Subcutaneous adipose tissue (tissue), 4 donors: ENCODE results near the gene BCL2A1. TPM values are rescaled to one million over a fixed set of nuclear protein-coding genes. Genes with fewer than 3 reads are reported as not detected.

ENCODE experiments used
- CTCF ChIP-seq: fragments of 450-650 bp; IDR thresholded peaks from one replicate; pipeline ENCODE4 v1.5.1; 2016; ENCODE audit warnings: low read depth, mild to moderate bottlenecking, control low read depth, antibody characterized with exemption, moderate library complexity
- total RNA-seq, 4 donors: library from RNA; depleted of rRNA; stranded (reverse); fragments of >200 nt; gene quantifications; one replicate each; pipeline ENCODE4 v1.1.0, GENCODE V29; 2016

The BCL2A1 gene
- total RNA-seq, 4 donors from 2014 or later: 4.8 to 53.5 (median 9.3) TPM; not detected in 1

DNA sequence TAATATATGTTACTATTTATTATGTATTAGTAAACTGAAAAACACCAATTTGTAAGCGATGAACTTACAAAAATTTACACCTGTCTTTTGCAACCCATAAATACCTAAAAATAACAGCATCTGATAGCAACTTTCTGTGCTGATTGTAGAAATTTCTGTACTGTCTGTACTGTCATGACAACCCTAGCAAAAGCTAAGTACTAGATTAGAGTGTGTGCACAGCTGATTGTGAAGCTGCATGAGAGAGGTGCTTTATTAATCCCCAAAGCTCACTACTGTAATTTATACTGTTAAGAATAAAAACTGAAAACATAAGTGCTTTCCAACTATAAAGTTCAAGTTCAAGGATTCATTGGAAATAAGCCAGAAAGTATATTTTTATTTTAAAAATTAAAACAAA, 815 bp downstream of the BCL2A1 start:
- no peak for TF ChIP-seq CTCF

DNA sequence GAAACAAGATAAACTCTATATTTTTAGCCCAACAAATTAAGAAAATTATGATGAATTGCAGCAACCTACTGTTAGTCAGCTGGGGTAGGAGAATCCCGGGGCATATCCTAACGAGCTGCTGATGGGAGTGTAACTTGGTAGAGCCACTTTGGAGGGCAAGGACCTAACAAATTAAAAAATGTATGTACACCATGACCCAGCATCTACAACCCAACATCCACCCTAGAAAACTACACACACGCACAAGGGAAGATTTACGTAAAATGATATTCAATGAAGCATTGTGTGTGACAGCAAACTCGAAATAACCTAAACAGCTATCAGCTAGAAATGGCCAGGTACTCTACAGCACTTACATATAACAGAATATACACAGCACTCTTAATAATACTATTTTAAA, 1.9 kb downstream of the BCL2A1 start:
- TF ChIP-seq CTCF: no peak

DNA sequence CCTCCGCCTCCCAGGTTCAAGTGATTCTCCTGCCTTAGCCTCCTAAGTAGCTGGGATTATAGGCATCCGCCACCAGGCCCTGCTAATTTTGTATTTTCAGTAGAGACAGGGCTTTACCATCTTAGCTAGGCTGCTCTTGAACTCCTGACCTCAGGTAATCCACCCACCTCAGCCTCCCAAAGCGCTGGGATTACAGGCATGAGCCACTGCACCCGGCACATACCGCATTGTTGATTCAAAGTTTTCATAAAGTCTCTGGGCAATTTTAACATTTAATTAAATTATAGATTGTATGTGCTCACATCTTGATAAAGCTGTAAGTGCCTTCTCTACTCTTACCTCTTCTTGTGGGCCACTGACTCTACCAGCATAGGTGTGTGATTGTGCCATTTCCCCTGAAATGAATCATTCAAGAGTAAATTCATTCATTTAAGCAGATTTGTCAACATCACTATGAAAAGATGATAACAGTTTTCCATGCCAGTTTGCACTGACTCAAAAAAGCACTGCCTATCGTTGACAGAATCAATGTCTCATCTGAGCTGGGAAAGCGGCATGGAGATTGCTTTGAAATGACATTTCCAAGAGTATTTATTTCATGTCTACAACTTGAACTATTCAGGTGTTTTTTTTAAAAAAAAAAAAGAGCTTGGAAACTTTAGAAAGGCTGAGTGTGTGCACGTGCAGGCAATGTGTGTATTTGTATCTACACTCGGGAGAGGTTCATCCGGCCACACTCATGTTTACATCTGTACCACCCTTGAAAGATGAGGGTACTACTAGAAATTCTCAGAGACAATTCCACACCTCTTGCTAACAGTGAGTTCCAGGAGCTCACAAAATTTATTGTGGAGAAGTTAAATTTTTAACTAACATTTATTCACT, 3.5 kb downstream of the BCL2A1 start:
- TF ChIP-seq CTCF: no peak

- no peak for TF ChIP-seq CTCF
Measured at GRCh38 chr15:79966634-79967297, 4.2 kb downstream of the BCL2A1 start.

DNA sequence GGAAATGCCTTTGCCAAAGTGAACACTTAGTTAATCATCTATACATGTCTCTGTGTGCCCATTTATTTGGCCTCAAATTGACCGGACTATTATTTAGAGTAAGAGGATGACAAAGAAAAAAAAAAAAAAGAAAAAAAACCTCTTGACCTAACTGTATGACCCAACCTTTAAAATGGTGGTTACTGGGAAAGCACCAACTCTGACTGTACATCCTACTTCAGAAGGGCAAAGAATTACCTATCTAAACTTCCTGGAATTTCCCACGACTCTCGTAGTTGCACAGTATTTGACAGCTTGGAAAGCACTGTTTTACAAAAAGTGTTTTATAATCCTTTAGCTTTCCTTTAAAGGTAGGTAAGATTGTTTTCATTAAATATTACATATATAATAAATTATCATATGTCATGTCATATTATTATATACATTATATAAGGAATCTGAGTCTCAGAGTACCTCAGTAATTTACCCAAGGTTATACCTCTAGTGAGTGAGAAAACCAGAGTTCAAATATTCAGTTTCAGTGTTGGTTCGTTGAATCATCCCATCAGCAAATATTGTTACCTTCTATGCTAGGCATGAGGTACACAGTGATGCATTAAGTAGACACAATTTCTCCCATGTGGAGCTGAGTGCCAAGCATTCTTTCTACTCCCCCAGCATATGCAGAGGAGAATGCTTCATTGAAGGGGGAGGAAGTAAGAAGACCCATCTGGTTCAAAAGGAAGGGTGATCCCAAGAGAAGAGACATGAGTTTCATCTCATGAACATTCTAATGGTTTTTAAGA, 5.0 kb downstream of the BCL2A1 start:
- no peak for TF ChIP-seq CTCF

GRCh38 chr15:79964232-79964805, 6.7 kb downstream of the BCL2A1 start:
- no peak for TF ChIP-seq CTCF

GRCh38 chr15:79962178-79962577, 8.8 kb downstream of the BCL2A1 start:
- no peak for TF ChIP-seq CTCF
